Head of caudate nucleus (tissue), 42 donors: ENCODE results near the gene CCDC148.
"Not testable (repeated sequence)": the region's sequence is repeated elsewhere in the genome, so short reads cannot be mapped to it uniquely, and the experiment has no call there.

Experiments
- DNase-seq, 42 donors: peaks; one replicate each; pipeline versions ENCODE4 v3.0.0 to v3.0.0-alpha.2; 2020 to 2021; ENCODE audit warnings: mixed read lengths in 7 of 42
- intact Hi-C: fragments of 100-400 bp; cut with DNase I; formaldehyde crosslinking; loops from one replicate; pipeline ENCODE4 v1.15.0; 2022

Gene CCDC148

GRCh38 chr2:158391361-158391760 is 65.2 kb downstream of the CCDC148 start:
- DNase-seq, result no peak
- intact Hi-C loops, result no loop called here

GRCh38 chr2:158388159-158388558 is 68.4 kb downstream of the CCDC148 start:
- intact Hi-C loops, result no loop called here
- DNase-seq, result no peak

GRCh38 chr2:158385646-158386045 is 70.9 kb downstream of the CCDC148 start:
- intact Hi-C loops, result no loop called here
- no peak for DNase-seq

GRCh38 chr2:158381978-158382377 is 74.6 kb downstream of the CCDC148 start:
- intact Hi-C loops, result no loop called here
- DNase-seq, result no peak

- intact Hi-C loops, result no loop called here
- no peak for DNase-seq
Measured at GRCh38 chr2:158381205-158381604, 75.3 kb downstream of the CCDC148 start.

GRCh38 chr2:158380746-158381145 is 75.8 kb downstream of the CCDC148 start:
- intact Hi-C loops, result no loop called here
- no peak for DNase-seq

- DNase-seq, result no peak
- intact Hi-C loops, result no loop called here
Measured at GRCh38 chr2:158378926-158379325, 77.6 kb downstream of the CCDC148 start.

GRCh38 chr2:158366342-158366741 is 90.2 kb downstream of the CCDC148 start:
- intact Hi-C loops, result no loop called here
- no peak for DNase-seq

GRCh38 chr2:158359846-158360245 is 96.7 kb downstream of the CCDC148 start:
- intact Hi-C loops, result no loop called here
- DNase-seq, result no peak

GRCh38 chr2:158357699-158358098 is 98.9 kb downstream of the CCDC148 start:
- intact Hi-C loops, result no loop called here
- no peak for DNase-seq

- intact Hi-C loops, result no loop called here
- DNase-seq, result no peak
Measured at GRCh38 chr2:158357122-158357521, 99.4 kb downstream of the CCDC148 start.

GRCh38 chr2:158351466-158351816 is 105.1 kb downstream of the CCDC148 start:
- intact Hi-C loops, result not testable (repeated sequence)

GRCh38 chr2:158350751-158351465 is 105.6 kb downstream of the CCDC148 start:
- DNase-seq, result not testable (repeated sequence)

More at GRCh38 chr2:158351466-158351816, 105.1 kb downstream of the CCDC148 start:
- not testable (repeated sequence) for DNase-seq

GRCh38 chr2:158346032-158346431 is 110.5 kb downstream of the CCDC148 start:
- DNase-seq, result no peak
- intact Hi-C loops, result no loop called here

More at GRCh38 chr2:158350751-158351465, 105.6 kb downstream of the CCDC148 start:
- intact Hi-C loops, result not testable (repeated sequence)

GRCh38 chr2:158339513-158339912 is 117.0 kb downstream of the CCDC148 start:
- DNase-seq, result no peak
- intact Hi-C loops, result no loop called here

GRCh38 chr2:158337018-158337417 is 119.5 kb downstream of the CCDC148 start:
- DNase-seq, result no peak
- intact Hi-C loops, result no loop called here

GRCh38 chr2:158331799-158332198 is 124.8 kb downstream of the CCDC148 start:
- DNase-seq, intact Hi-C loops: not testable (repeated sequence)

- intact Hi-C loops, result no loop called here
- DNase-seq, result no peak
Measured at GRCh38 chr2:158325782-158326340, 130.7 kb downstream of the CCDC148 start.

- DNase-seq, result no peak
Measured at GRCh38 chr2:158325031-158325781, 131.3 kb downstream of the CCDC148 start.

GRCh38 chr2:158323381-158323780 is 133.2 kb downstream of the CCDC148 start:
- no peak for DNase-seq
- intact Hi-C loops, result no loop called here

More at GRCh38 chr2:158325031-158325781, 131.3 kb downstream of the CCDC148 start:
- intact Hi-C loops, result no loop called here
